Activated naive CD4-positive, alpha-beta T cell treated with Interleukin-2 at 50 U/mL for 16 hours (primary cell): ENCODE results near the gene NTRK3.

Source experiments
- DNase-seq: peaks from one replicate; pipeline ENCODE4 v3.0.0-alpha.2; 2020

The NTRK3 gene

DNA sequence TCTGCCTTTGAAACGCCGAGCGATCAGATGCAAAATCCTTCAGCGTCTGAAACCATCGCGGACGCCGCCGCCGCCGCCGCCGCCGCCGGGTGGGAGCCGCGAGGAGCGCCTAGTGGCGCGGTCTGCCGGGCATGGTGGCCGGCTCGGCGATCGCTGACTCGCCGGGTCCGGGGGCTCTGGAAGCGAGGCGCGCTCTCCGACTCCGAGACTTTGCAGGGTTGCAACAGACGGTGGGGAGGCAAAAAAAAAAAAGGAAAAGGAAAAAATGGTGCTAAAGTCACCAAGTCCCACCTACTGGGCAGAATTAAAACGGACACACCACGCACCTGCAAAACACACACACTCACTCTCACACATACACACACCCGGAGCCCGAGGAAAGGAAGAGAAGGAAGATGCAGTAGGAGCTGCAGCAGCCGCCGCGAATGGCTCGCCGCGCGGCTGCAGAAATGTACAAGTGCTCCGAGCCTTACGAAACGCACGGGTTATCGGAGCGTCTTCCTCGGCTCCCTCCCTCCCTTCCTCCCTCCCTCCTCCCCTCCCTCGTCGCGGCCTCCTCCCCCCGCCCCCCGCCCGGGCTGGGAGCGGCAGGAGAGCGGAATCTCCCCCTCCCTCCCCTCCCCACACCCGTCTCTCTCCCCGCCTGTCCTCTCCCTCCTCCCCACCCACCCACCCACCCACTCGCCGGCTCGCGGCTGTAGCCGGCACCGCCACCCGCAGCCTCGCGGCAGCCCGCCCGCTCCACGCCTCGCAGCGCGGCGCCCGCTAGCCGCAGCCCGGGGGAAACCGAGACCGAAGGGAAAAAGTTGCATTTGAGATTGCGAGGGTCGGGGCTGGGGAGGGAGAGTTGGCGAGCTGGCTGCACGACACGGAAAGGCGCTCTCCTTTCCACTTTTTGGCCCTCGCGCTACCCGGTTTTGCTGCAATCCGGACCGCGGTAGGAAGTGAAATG lies at the start of gene NTRK3:
Gene NTRK3, minus strand, starts transcription at position 461 of the 952 bp plus-strand sequence. CDS start 586 bp downstream, outside the sequence.
- DNase-seq, result no peak

DNA sequence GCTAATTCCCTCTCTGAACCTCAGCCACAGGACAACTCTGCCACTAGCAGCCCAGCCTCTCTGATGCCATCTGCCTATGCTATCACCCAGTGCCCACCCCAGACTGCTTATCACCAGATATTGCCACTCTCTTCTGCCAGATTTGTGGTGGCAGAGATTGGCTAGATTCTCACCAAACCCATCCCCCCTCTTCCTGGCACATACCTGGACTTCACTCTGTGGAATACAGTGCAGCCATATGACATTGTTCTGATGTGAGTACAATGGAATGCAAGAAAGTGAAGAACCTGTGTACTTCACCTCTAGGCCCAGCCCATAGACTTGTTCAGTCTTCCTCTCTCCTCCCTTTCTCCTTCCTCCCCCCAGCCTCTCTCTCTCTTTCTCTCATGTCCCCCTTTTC lies 46.9 kb upstream of the NTRK3 start:
- no peak for DNase-seq

DNA sequence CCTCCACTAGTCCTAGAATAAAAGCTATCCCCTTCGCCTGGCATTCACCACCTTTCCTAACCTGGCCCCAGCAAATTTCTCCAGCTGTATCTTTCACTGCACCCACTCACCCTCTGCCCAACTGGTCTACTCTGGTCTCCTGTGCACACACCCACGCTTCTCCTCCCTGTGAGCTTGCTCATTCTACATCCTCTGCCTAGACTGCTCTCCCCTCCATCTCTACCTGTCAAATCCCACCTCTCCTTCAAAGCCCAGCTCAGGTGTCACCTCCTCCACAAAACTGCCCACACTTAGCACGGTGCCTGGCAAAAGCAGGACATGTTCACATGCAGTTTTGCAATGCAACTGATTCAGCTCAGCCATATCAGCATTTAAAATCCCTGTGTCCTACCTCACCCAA lies 45.8 kb upstream of the NTRK3 start:
- no peak for DNase-seq

DNA sequence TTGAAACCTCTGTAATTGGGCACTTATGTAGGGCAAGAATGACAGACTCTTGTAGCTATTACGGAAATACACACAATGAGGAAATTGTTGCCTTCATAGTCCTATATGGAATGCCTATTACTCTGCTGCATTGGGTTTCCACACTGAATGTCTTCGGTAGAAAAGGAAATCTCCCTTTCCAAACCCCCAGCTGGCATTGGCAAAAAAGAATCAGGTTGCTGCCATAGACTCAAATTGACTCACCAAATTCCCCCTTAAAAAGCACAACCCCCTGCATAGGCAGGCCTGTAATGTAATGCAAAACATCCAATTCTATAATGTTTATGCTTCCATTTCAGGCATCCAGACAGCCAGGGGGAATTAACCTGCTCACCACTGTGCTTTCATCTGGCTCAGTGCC lies 44.8 kb upstream of the NTRK3 start:
- DNase-seq, result no peak

DNA sequence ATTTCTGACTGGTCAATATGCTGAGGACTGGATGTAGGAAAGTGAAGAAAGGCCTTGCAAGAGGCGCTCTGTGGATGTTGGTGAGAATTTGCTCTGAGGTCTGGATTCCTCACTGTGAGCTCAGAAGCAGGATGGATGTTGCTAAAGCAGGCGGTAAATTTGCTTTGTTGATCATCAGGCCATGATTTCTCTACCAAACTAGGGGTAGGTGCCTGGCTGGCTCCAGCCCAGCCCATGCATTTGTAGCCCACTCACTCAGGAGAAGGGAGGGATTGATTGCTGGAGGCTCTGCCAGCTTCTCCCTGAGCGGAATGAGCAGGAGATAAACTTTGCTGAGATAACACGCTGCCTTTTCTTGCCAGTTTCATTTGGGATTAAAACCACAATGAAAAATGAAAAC lies 44.3 kb upstream of the NTRK3 start:
- no peak for DNase-seq

DNA sequence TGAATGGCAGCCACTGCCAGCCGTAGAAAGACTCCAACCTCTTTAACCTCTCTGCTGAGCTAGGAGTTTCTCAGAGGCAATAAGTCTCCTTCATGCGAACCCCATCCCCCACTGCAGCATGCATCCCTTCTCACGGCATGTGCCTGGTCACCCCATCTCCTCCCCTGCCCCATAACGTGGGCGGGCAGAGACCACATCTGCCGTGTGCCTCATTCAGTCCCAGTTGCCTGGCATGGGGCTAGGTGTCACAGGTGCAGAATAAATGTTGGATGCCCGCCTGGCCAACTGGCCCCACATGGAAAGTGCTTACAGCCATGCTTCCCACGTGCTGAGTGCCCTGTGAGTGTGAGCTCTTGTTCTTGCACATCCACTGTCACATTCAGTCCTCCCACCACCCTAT lies 43.5 kb upstream of the NTRK3 start:
- no peak for DNase-seq

DNA sequence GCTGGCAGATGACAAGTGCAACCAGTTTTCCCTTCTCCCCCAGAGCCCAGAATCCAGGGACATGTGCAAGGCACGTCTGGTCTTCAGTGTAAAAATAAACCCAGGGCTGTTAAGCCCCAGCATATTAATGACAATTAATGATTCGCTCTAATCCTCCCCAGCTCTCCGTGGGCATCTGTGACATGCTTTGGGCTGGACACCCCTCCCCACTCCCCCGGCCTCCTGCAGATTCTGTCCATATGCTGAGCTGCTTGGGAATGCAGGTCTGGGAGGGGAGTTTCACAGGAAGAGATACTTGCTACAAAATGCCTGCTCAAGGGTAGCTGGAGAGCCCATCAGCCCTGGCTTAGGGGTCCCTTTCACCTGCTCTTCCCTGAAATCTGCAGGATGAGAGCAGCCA lies 43.0 kb upstream of the NTRK3 start:
- DNase-seq, result no peak

DNA sequence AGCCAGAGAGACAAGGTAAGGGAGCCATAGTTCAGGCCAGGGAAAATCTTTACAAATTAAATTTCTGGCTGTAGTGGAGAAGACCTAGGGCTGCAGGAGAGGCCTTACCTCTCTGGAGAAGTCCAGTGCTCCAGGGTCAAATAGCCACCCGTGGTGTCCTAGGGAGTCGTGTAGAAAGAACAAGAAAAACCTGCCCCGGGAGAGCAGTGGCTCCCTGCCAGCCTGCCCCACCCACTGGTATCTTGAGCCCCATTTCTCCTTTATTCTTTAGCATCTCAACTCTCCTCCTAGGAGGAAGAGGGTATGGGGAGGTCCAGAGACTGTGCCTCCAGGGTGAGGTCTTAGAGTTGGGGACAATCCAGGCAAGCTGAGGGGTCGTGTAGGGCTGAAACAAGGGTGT lies 32.1 kb upstream of the NTRK3 start:
- no peak for DNase-seq

DNA sequence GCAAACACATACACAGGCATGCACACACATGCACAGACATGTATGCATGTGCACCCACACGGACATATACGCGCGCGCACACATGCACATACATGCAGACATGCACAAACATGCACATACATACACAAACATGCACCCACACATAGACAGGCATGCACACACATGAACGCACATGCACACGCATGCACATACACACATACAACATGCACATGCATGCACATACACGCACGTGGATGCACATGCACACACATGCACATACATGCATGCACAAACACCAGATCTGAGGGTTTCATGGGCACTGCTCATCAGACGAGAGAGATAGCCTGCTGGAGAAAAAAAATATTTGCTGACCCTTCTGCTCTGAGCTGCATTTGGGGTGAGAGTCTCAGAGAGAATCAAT lies 31.7 kb upstream of the NTRK3 start:
- no peak for DNase-seq

DNA sequence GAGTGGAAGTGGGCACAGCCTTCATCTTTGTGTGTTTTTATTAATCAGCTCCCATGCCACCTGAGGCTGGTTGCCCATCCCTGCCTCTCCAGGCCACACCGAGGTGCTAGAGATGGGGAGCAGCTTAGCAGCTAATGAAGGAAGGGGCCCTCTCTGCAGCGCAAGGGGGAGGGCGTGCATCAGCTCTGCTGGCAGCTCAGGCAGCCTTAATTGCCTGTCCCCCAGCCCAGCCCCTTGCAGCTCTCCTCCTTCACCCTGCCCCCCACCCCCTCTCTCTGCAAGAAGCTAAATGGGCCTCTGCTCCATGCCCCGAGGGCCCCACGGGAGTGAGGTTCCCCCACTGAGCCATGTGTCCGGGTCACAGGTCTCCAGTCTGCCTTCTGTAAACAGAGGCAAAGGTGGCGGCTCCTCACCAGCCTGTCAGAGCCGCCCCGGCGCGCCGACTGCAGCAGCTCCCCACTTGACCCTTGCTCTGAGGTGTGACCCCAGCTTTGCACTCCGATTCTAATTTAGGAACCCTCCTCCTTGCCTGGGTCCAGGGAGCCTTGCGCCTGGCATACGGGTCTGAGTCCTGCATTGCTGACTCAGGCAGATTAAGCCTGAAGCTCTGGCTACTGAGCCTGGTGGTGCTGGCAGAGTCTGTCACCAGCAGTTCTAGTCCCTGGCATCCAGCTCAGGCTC lies 27.9 kb upstream of the NTRK3 start:
- DNase-seq, result no peak

DNA sequence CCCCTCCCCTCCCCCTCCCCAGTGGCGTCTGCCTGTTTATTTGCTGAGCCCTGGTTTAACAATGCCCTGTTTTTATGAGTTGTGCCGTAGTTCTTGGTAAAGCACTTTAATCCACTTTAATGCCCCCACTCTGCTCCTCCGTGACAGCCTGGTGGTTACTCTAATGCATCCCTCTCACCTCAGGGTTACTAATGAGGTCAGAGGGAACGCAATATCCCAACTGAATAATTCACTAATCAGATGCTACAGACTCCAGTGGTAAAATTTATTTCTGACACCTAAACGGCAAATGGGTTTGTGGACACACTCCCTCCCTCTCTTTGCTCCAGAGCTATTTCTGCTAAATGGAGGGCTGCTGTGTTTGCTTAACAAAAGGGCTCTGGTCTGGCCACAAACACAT lies 26.1 kb upstream of the NTRK3 start:
- DNase-seq, result no peak

DNA sequence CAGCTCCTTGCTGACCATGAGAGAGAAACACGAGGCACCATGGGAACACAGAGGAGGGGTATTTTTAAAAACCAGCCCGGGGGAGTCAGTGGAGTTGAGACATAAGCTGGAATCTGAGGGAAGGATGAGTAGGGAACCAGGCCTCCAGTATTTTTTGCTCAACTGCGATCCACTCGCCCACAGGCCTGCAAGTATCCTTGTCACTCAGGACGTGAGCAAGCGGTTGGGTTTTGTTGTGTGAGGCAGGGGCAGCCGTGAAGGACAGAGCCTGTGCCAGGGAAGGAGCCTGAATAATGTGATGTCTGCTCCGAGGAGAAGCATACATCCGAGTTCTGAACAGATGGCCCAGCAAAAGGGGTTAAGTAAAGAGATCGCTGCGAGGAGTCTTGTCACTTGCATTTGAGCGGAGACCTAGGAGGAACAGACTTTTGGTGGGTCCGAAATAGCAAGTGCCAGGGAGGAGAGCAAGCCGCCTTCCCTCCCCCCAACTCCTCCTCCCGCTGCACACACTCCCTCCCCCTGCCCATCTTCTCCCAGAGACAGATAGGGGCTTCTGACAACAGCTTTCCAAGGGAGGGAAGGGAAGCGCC lies 20.4 kb upstream of the NTRK3 start:
- DNase-seq, result no peak

DNA sequence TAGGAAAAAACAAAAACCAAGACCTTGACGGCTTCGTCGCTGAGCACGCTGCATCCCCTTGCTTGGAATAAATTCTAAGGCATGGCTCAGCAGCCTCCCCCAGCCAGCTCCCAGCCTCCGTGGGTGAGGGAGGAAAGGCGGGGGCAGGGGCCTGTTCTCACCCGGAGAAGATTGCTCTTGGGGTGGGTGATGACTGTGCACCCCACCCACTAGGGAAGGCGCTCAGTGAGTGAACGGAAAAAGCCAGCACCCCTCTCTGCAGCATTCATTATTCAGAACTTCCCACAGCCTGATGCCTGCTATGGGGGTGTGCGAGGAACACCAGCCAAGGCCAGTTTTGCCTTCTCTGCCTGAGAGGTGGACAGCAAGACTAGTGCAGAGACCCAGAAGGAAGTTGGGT lies 19.3 kb upstream of the NTRK3 start:
- DNase-seq, result no peak

DNA sequence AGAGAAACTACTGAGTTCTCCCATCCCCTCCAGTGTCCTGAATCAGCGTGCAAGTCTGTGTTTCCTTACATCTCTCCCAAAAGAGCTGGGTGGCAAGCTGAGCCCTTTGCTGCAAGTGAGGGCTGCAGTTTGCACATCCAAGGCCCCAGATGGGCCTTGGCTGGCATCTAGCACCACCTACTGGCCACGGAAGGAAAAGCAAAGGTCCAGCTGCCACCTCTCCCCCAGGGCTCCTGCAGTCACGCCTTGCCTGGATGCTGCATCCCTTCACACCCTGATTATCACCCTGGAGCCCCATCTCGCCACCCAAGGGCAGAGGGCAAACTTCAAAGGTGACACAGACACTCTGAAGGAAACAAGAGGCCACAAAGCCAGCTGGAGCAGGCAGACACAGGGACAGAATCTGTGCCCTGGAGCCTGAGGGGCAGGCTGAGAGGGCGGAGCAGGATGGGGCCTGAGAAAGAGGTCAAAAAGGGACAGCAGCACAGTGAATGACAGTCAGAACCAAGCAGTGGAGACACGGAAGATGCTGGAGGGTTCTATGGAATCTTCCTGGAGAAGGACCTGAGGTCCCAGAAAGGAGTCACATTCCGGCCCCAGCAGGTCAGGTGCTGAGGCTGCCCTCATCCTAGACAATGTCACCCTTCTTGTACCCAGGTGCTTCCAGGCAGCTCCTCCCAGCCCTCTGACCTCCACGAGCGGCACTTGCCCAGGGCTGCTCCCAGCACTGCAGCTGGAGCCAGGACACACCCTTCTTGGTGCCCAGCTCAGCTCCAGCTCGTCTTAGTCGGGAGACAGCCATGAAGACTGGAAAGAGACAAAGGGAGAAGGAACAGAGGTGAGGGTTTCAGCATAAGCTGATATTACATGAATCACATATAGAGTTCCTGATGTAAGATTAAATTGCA lies 18.3 kb upstream of the NTRK3 start:
- DNase-seq, result peak; percentile 59

DNA sequence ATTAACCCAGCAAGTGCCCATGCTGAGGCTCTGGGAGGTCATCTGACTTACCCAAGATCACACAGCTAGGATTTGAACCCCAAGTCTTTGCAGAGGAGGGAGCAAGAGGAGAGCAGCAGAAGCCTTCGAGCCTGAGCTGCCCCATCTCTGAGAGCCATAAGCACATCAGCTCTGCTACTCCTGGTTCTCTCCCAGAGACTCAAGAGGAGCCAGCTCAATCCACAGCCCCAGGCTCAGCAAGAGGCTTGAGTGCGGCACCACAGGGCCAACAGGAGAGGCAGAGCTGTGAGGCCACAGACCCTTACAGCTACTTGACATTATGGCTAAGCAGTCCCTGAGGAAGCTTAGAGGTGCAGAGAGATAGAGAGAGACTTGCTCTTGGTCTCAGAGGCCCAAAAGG lies 15.9 kb upstream of the NTRK3 start:
- no peak for DNase-seq

DNA sequence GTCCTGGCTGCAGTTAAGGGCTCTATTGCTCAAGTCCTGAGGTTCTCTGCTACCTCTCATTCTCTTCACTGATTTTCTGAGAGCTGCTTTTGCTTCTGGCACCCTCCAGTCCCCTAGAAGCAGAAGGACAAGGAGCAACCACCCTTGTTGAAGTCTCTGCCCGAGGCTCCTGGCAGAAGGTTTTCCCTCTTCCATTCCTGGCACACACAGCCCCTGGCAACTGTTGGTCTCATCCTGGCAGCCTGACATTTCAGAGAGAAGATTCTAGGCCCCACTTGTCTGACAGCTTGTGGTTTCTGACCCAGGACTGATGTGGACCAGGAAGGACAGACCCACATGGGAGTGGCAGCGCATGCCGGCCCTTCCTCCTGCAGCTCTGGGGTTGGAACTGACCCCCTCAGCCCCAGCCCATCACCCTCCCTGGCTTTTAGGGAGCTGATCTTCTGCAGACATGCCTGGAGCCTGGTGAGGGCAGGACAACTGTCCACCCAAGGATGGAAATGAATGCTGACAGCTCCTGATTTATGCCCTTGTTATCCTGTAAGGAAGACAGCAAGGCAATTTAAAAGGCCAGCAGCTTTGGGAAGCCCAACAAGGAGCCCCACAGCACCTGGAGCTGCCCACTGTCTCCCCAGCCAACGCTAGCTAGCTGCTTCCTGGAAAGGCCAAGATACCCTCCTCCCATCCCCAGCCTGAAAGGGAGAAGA lies 13.0 kb upstream of the NTRK3 start:
- no peak for DNase-seq

DNA sequence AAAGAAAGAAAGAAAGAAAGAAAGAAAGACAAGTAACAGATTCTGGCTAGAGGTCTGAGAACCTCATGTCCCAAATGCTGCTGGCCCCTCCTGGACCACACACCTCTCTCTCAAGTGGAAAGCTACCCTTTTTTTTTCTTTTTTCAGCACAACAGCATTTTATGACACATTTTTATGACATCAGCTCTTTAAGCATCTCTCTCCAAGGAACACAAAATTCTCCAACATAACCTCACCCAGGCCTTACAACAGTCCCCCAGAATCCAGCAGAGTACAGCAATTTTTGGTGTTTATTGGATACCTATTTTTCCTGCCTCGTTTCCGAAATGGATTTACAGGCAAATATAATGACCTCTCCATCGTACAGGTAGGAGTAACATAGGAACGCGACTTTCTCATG lies 11.2 kb upstream of the NTRK3 start:
- no peak for DNase-seq

DNA sequence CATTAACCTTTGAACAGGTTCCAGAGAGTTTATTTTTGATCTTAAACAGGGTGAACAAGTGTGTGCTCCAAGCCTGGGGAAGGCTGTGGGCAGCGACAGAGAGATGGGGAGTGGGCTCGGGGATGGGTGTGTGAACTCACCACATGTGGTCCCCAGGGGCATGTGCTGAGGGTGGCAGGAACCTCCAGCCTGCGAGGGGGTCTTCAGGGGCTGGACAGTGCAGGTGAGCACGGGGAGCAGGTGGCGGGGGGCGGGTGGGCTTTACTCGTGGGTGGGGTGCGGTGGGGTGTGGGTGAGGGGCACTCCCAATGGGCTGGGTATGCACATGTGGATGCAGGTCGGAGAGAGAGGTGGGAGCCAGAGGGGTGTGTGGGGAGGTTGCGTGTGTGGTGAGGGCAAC lies 9.6 kb upstream of the NTRK3 start:
- DNase-seq, result no peak

DNA sequence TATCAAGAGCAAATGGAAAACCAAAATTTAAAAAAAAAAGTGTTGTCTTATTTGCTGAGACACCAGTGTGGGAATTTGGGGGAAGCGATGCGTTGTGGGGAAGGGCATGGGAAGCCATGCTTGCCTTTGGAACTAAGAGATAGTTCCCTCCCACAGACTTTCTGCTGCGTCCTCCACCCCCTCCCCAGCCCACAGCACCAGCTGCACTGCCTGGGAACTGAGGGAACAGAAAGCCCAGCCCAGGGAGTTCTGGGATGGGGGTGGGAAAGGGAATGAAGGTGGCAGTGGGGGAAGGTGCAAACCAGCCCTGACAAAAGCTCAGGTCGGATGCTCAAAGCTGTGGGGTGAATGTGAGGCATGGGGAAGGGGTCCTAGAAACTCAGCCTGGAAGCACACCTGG lies 8.1 kb upstream of the NTRK3 start:
- no peak for DNase-seq

DNA sequence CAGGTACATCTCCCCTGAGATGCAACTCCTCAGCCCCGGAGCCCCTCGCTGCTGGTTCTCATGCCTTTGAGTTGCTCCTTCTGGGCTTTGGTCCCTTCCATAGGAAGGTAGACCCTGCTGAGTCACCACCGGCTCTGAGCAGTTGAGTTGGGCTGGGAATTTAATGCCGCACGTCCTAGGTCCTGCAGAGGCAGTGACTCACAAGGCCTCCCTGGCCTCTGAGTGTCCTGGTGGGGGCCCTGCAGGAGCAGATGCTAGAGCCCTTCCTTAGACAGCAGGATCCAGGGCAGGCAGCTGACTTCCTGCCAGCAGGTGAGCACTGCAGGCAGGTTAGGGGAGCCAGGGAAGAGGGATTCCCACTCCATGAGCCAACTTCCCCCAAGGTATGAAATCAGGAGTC lies 5.5 kb upstream of the NTRK3 start:
- DNase-seq, result no peak

DNA sequence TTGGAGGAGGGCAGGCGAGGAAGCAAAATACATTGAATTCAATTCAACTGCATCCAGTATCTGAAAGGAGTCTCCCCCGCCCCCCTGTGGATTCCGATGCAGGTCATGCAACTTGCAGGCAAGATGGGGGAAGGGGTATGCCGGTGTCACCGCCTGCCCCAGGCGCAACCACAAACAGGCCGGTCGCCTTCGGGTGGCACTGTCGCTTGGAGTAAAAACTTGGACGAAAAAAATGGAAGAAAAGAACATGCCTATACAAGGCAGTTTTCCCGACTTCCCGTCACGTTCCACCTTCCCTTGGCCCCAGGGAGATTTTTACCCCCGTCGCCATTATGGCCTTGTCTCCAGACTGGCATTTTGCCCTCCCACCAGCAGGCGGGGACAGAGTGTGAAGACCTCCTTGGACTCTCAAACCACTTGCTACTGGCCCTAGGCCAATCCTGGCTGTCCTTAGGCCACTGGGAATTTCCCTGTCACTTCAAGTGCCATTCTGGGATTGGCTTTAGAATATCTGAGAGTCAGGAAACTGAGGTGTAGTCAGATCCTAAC lies 1.6 kb upstream of the NTRK3 start:
- no peak for DNase-seq
